H1 (cell line): ENCODE results near the gene ZNF219. TPM values are rescaled to one million over a fixed set of nuclear protein-coding genes. Genes with fewer than 3 reads are reported as not detected.

Source experiments
- CTCF ChIA-PET: fragments of 300-600 bp; sonication (Branson Sonifier 250); formaldehyde crosslinking; loops from one replicate; lab custom pipeline; 2021; ENCODE audit not compliant: partially characterized antibody; lab: Charles Lee
- POLR2A ChIA-PET: fragments of 300-600 bp; sonication (Branson Sonifier 250); formaldehyde crosslinking; loops from one replicate; lab custom pipeline; 2021; ENCODE audit warnings: inconsistent platforms; ENCODE audit not compliant: partially characterized antibody; lab: Charles Lee
- DNase-seq, 2 experiments: peaks; one replicate each; pipeline versions ENCODE4 v3.0.0 to v3.0.0-alpha.2; 2010 to 2022; ENCODE audit warnings: low spot score in 2 of 2, low read depth in 1 of 2, mixed read lengths in 1 of 2
- FAIRE-seq: peaks from 2 replicates; lab custom pipeline; 2011; peaks lifted over from hg19 to GRCh38; lab: Jason Lieb, UNC
- H2AFZ ChIP-seq: 2 replicates; pipeline ENCODE4 v1.8.1; 2012; ENCODE audit warnings: low read length, inconsistent platforms
- H2AK5ac ChIP-seq: 2 replicates; pipeline ENCODE4 v1.6.1; 2013; ENCODE audit warnings: low read depth, low read length
- H2BK120ac ChIP-seq: replicated peaks from 2 replicates; pipeline ENCODE3; 2013; ENCODE audit warnings: low read depth, low read length, inconsistent platforms
- H2BK12ac ChIP-seq: 2 replicates; pipeline ENCODE4 v1.6.1; 2013; ENCODE audit warnings: low read depth, low read length
- H2BK15ac ChIP-seq: 2 replicates; pipeline ENCODE4 v1.6.1; 2013; ENCODE audit warnings: low read length
- H2BK20ac ChIP-seq: 2 replicates; pipeline ENCODE4 v1.6.1; 2013; ENCODE audit warnings: low read length
- H2BK5ac ChIP-seq: 2 replicates; pipeline ENCODE4 v1.6.1; 2013; ENCODE audit warnings: low read depth, low read length
- H3K14ac ChIP-seq: 2 replicates; pipeline ENCODE4 v1.6.1; 2013; ENCODE audit warnings: inconsistent platforms; ENCODE audit not compliant: insufficient read length
- H3K18ac ChIP-seq: 2 replicates; pipeline ENCODE4 v1.6.1; 2013; ENCODE audit warnings: low read length; ENCODE audit errors: extremely low read depth
- H3K23ac ChIP-seq: 2 replicates; pipeline ENCODE4 v1.6.1; 2013; ENCODE audit warnings: inconsistent platforms; ENCODE audit not compliant: insufficient read length
- H3K23me2 ChIP-seq: 2 replicates; pipeline ENCODE4 v1.6.1; 2013; ENCODE audit warnings: low read depth, low read length
- H3K27ac ChIP-seq: 2 replicates; pipeline ENCODE4 v1.6.1; 2011; ENCODE audit warnings: low read depth, low read length, inconsistent platforms
- H3K27me3 ChIP-seq, 4 experiments: replicated peaks in 1 of 4; 1 replicate in 1 of 4; 2 replicates in 3 of 4; pipeline versions ENCODE4 v1.6.1 to v1.8.1; 2011 to 2013; ENCODE audit warnings: low read length in 3 of 4, mild to moderate bottlenecking in 3 of 4, inconsistent platforms in 2 of 4, mixed read lengths in 2 of 4, moderate library complexity in 1 of 4; ENCODE audit not compliant: control insufficient read depth in 3 of 4, insufficient read depth in 3 of 4; ENCODE audit errors: extremely low read depth in 1 of 4
- H3K36me3 ChIP-seq, 4 experiments: 2 replicates each; pipeline versions ENCODE4 v1.6.1 to v1.8.1; 2011 to 2013; ENCODE audit warnings: mild to moderate bottlenecking in 4 of 4, low read length in 3 of 4, moderate library complexity in 2 of 4, control low read depth in 1 of 4, inconsistent platforms in 1 of 4; ENCODE audit not compliant: insufficient read depth in 4 of 4, control insufficient read depth in 2 of 4
- H3K4ac ChIP-seq: replicated peaks from 2 replicates; pipeline ENCODE3; 2013; ENCODE audit warnings: low read length, low read depth, mixed read lengths, inconsistent platforms; ENCODE audit not compliant: insufficient read length
- H3K4me1 ChIP-seq, 4 experiments: replicated peaks in 1 of 4; 1 replicate in 1 of 4; 2 replicates in 3 of 4; pipeline versions ENCODE4 v1.6.1 to v1.8.1; 2011 to 2013; ENCODE audit warnings: low read length in 3 of 4, inconsistent platforms in 2 of 4, mixed read lengths in 1 of 4; ENCODE audit not compliant: insufficient read depth in 4 of 4, control insufficient read depth in 3 of 4
- H3K4me2 ChIP-seq, 2 experiments: 2 replicates each; pipeline versions ENCODE4 v1.6.1 to v1.8.1; 2011 to 2013; ENCODE audit warnings: low read depth in 2 of 2, low read length in 2 of 2, control low read depth in 1 of 2, inconsistent platforms in 1 of 2, mild to moderate bottlenecking in 1 of 2; ENCODE audit not compliant: insufficient read depth in 1 of 2
- H3K4me3 ChIP-seq, 4 experiments: fragments of 200-600, 300-600 bp in 1 of 4; sonication (generic), shearing (Covaris generic), sonication (Bioruptor Twin) in 1 of 4; 2 replicates each; pipeline versions ENCODE4 v1.5.1 to v1.8.1; 2011 to 2016; ENCODE audit warnings: low read length in 4 of 4, low read depth in 3 of 4, control low read depth in 2 of 4, inconsistent platforms in 2 of 4, mild to moderate bottlenecking in 2 of 4, mixed read lengths in 1 of 4, moderate library complexity in 1 of 4; ENCODE audit not compliant: insufficient read depth in 2 of 4; ENCODE audit errors: extremely low read depth in 1 of 4
- H3K56ac ChIP-seq: replicated peaks from 2 replicates; pipeline ENCODE3; 2013; ENCODE audit warnings: low read depth, mild to moderate bottlenecking, mixed read lengths, low read length, inconsistent platforms; ENCODE audit not compliant: insufficient read length
- H3K79me1 ChIP-seq: 2 replicates; pipeline ENCODE4 v1.6.1; 2013; ENCODE audit warnings: low read depth, low read length, control low read depth
- H3K79me2 ChIP-seq, 2 experiments: 2 replicates each; pipeline versions ENCODE4 v1.6.1 to v1.8.1; 2012 to 2013; ENCODE audit warnings: low read length in 2 of 2, mild to moderate bottlenecking in 2 of 2, inconsistent platforms in 1 of 2; ENCODE audit not compliant: insufficient read depth in 2 of 2, control insufficient read depth in 1 of 2
- H3K9ac ChIP-seq, 4 experiments: replicated peaks in 1 of 4; 1 replicate in 1 of 4; 2 replicates in 3 of 4; pipeline versions ENCODE4 v1.6.1 to v1.8.1; 2011 to 2013; ENCODE audit warnings: low read depth in 3 of 4, low read length in 3 of 4, control low read depth in 2 of 4, mild to moderate bottlenecking in 2 of 4, moderate library complexity in 2 of 4, inconsistent platforms in 1 of 4; ENCODE audit errors: extremely low read depth in 1 of 4
- H3K9me3 ChIP-seq, 2 experiments: 2 replicates each; pipeline versions ENCODE4 v1.6.1 to v1.8.1; 2012 to 2013; ENCODE audit warnings: mild to moderate bottlenecking in 2 of 2, moderate library complexity in 2 of 2, control low read depth in 1 of 2, inconsistent platforms in 1 of 2, low read depth in 1 of 2, low read length in 1 of 2, mixed read lengths in 1 of 2; ENCODE audit not compliant: insufficient read depth in 2 of 2
- H4K20me1 ChIP-seq, 2 experiments: replicated peaks in 1 of 2; 2 replicates each; pipeline versions ENCODE3 to v1.8.1; 2011 to 2013; ENCODE audit warnings: inconsistent platforms in 2 of 2, low read length in 2 of 2, mild to moderate bottlenecking in 1 of 2; ENCODE audit not compliant: insufficient read depth in 2 of 2, control insufficient read depth in 1 of 2
- H4K5ac ChIP-seq: 2 replicates; pipeline ENCODE4 v1.6.1; 2013; ENCODE audit warnings: low read length, low read depth, mixed read lengths, inconsistent platforms; ENCODE audit not compliant: insufficient read length
- H4K8ac ChIP-seq: 2 replicates; pipeline ENCODE4 v1.8.0; 2013; ENCODE audit warnings: mild to moderate bottlenecking, moderate library complexity, low read length, inconsistent platforms; ENCODE audit not compliant: insufficient read depth; ENCODE audit errors: extremely low read depth
- H4K91ac ChIP-seq: replicated peaks from 2 replicates; pipeline ENCODE3; 2013; ENCODE audit warnings: low read length, mixed read lengths, inconsistent platforms; ENCODE audit not compliant: insufficient read length
- E2F6 ChIP-seq: IDR thresholded peaks from 2 replicates; pipeline ENCODE4 v1.6.1; 2012; ENCODE audit warnings: inconsistent platforms
- polyA plus RNA-seq, 7 experiments: library from polyadenylated mRNA; depleted of rRNA in 3 of 7; stranded (reverse) in 5 of 7; unstranded in 2 of 7; fragments of >200 nt in 5 of 7; fragments of 200-250 nt in 2 of 7; gene quantifications; 1 replicate in 5 of 7; 2 replicates in 1 of 7; 4 replicates in 1 of 7; pipeline versions ENCODE4 v1.2.1 to v1.2.3, GENCODE V29; 2011 to 2013; ENCODE audit warnings: missing spikeins in 2 of 7, mixed read lengths in 2 of 7
- total RNA-seq: library from RNA; stranded (reverse); fragmentation: NEBNext Ultra II Directional; extraction: Animal tissue kit (Norgen Biotek cat#: 25700); gene quantifications from 2 replicates; pipeline ENCODE4 v1.2.1, GENCODE V29; 2021

Gene ZNF219
- total and polyA plus RNA-seq, 2 of the 8 experiments (the other 6 are each of a cell fraction or from before 2014, with no cell fraction given), result 113 to 160 TPM

- Histone ChIP-seq H3K27me3 (no peaks in the 10 kb centered on the region), H3K9me3 (0 out of 4 replicates have a peak, but pooled peaks cover 2 to 4% of the 10 kb centered on the region in 2 experiments), H4K91ac (no peak overlapping the region), H3K56ac (no peak overlapping the region), H2BK15ac (no peak overlapping the region), H3K36me3 (no peaks in the 10 kb centered on the region), H3K4ac (no peak overlapping the region), H3K14ac (no peak overlapping the region), H3K23me2 (no peaks in the 10 kb centered on the region), H2AFZ (no peak overlapping the region), H3K4me1 (no peaks in the 10 kb centered on the region), H3K4me3 (no peak overlapping the region), H3K4me2 (no peak overlapping the region), H4K20me1 (no peaks in the 10 kb centered on the region), H3K79me1 (no peaks in the 10 kb centered on the region), H3K23ac (no peak overlapping the region), H3K27ac (no peak overlapping the region), H3K18ac (no peak overlapping the region), H4K5ac (no peak overlapping the region), H2BK120ac (no peak overlapping the region), H4K8ac (no peak overlapping the region), H2AK5ac (no peak overlapping the region), H2BK20ac (no peak overlapping the region), H2BK12ac (no peak overlapping the region), H2BK5ac (no peak overlapping the region), H3K9ac (no peak overlapping the region), H3K79me2 (no peaks in the 10 kb centered on the region)
- ChIA-PET CTCF (no interaction called here), POLR2A (no interaction called here)
- DNase-seq (no peak), FAIRE-seq (no peak)
- TF ChIP-seq E2F6, result no peak
Observed at GRCh38 chr14:21145437-21145836, 47.0 kb upstream of the ZNF219 start.
